GM12891 (cell line): ENCODE data around the gene CYP4V2.

Source experiments
- POLR2A ChIP-seq: IDR thresholded peaks from 2 replicates; pipeline ENCODE4 v1.6.1; 2011; ENCODE audit warnings: low read depth, low read length, control low read depth
- POLR2AphosphoS5 ChIP-seq: IDR thresholded peaks from 2 replicates; pipeline ENCODE4 v1.6.1; 2011; ENCODE audit warnings: low read depth, low read length, control low read depth

- TF ChIP-seq POLR2A (no peak), POLR2AphosphoS5 (peak; percentile 74)
These were observed at the start of gene CYP4V2 for GRCh38 chr4:186191200-186192065.
